GM18951 (cell line): Measurements from ENCODE around the gene THSD7A.

Experiments used
- POLR2A ChIP-seq: IDR thresholded peaks from 4 replicates; pipeline ENCODE4 v1.6.1; 2011; ENCODE audit warnings: mild to moderate bottlenecking; ENCODE audit not compliant: insufficient read length, insufficient read depth; ENCODE audit errors: extremely low read depth
- in situ Hi-C: fragments of 300-500 bp; cut with MboI; formaldehyde crosslinking; loops from one replicate; pipeline ENCODE4 v1.12.0; 2022; ENCODE audit warnings: low sequenced_read_pairs, mixed read lengths, inconsistent platforms; ENCODE audit not compliant: unreplicated experiment

Gene THSD7A

GRCh38 chr7:11754123-11754522 lies 77.9 kb downstream of the THSD7A start:
- TF ChIP-seq POLR2A: no peak
- in situ Hi-C loops: no loop called here

- in situ Hi-C loops: no loop called here
- TF ChIP-seq POLR2A: no peak
Measured at GRCh38 chr7:11753433-11753832, 78.6 kb downstream of the THSD7A start.

GRCh38 chr7:11751807-11752389 lies 80.1 kb downstream of the THSD7A start:
- no peak for TF ChIP-seq POLR2A

DNA sequence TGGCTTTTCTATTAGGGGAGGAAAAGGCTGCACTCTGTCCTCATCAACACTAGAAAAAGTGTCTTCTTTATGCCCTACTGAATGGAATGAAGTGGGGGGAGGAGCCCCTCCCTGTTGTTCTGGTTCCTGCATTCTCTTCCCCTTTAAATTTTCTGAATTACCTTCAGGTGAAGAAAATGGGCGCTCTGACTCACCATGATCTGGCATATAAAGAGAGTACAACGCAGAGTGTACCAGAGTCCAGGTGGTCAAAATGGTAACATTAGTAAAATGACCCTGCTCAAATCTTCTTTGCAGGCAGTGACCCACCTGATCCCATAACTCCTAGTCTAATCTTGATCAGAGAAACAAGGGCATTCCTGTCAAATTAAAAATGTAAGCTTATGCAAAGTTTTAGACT lies 80.7 kb downstream of the THSD7A start:
- in situ Hi-C loops: no loop called here
- no peak for TF ChIP-seq POLR2A

More at GRCh38 chr7:11751807-11752389, 80.1 kb downstream of the THSD7A start:
- in situ Hi-C loops: no loop called here

GRCh38 chr7:11750191-11750590 lies 81.8 kb downstream of the THSD7A start:
- in situ Hi-C loops: no loop called here

DNA sequence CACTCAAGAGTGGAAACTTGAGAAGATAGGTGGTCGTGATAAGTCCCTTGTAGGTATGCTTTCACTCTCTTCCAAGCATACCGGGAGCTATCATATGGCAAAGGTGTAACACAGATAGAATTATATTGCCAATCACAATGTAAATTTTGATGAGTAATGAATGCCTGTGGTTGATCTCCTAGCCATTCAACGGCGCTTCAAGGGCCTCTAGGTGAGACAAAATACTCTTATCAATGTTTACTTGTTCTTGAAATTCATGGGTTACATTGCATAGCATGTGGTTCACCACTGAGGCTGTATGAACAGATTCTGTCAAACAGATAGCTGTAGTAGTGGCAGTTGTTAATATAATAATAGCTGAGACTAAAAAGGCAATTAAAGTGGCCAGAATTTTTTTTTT lies 82.4 kb downstream of the THSD7A start:
- no peak for TF ChIP-seq POLR2A
- in situ Hi-C loops: no loop called here

More at GRCh38 chr7:11750191-11750590, 81.8 kb downstream of the THSD7A start:
- no peak for TF ChIP-seq POLR2A

DNA sequence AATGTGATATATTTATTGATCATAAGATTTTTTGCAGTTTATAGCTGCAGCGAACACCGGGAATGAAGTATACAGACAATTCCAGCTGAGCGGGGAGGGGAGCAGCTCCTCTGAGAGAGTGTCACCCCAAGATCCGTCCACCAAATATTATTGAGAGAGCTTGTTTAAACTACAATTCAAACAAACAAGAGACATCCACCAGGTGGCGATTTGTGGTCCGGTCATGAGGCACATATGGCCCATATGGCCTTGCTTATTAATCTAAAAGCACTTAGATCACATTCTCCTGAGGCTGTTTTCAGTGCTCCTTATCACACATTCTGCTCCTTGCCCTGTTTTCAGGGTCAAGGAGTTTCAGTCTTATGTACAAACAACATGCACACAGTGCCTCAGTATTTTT lies 83.1 kb downstream of the THSD7A start:
- in situ Hi-C loops: no loop called here
- no peak for TF ChIP-seq POLR2A

GRCh38 chr7:11747715-11748485 lies 84.1 kb downstream of the THSD7A start:
- in situ Hi-C loops: no loop called here
- TF ChIP-seq POLR2A: no peak

DNA sequence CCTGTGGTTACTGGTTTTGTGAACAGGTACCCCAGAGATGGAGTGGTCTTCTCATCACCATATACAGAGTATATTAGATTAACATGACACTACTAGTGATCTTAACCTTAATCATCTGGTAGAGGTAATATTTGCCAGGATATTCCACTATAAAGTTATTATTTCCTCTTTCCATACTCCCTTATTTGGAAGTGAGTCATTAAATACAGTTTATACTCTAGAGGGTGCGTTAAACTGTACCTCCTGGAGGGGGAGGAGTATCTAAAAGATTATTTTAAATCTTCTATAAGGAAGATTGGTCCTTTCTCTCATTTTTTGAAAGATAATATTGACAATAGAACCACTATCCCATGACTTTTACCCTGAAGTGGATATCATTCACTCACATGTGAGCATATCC lies 85.4 kb downstream of the THSD7A start:
- in situ Hi-C loops: no loop called here

DNA sequence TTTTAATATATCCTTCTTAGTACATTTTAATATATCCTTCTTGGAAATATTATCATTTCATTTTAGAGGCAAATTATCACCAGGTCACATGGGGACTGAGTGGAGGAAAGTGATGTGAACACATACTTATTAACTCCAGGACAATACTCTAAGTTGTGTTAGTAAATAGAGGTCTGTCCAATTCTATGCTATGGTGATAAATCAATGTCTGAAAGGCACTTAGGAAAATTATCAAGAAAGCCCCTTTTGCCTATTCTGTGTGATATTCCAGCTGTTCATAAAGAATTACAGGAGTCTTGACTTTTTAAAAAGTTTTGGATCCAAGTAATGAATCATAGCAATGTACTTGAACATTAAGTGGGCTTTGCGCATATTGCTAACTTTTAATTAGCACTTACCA lies 88.5 kb downstream of the THSD7A start:
- in situ Hi-C loops: no loop called here
- TF ChIP-seq POLR2A: no peak

More for the DNA sequence above, 85.4 kb downstream of the THSD7A start:
- no peak for TF ChIP-seq POLR2A

- TF ChIP-seq POLR2A: no peak
- in situ Hi-C loops: no loop called here
Measured at GRCh38 chr7:11743016-11743415, 89.0 kb downstream of the THSD7A start.

GRCh38 chr7:11742496-11742895 lies 89.5 kb downstream of the THSD7A start:
- no peak for TF ChIP-seq POLR2A
- in situ Hi-C loops: no loop called here

- in situ Hi-C loops: no loop called here
- no peak for TF ChIP-seq POLR2A
Measured at GRCh38 chr7:11737723-11738122, 94.3 kb downstream of the THSD7A start.

- TF ChIP-seq POLR2A: no peak
- in situ Hi-C loops: no loop called here
Measured at GRCh38 chr7:11732207-11732606, 99.8 kb downstream of the THSD7A start.
